H1 (cell line): ENCODE measurements around the gene MIA3. TPM values are rescaled to one million over a fixed set of nuclear protein-coding genes. Genes with fewer than 3 reads are reported as not detected.
A peak's percentile ranks its signal among the peaks of the same experiment; 100 is the strongest.

Source experiments
- CTCF ChIA-PET: fragments of 300-600 bp; sonication (Branson Sonifier 250); formaldehyde crosslinking; loops from one replicate; lab custom pipeline; 2021; ENCODE audit not compliant: partially characterized antibody; lab: Charles Lee
- POLR2A ChIA-PET: fragments of 300-600 bp; sonication (Branson Sonifier 250); formaldehyde crosslinking; loops from one replicate; lab custom pipeline; 2021; ENCODE audit warnings: inconsistent platforms; ENCODE audit not compliant: partially characterized antibody; lab: Charles Lee
- DNase-seq, 2 experiments: peaks; one replicate each; pipeline versions ENCODE4 v3.0.0 to v3.0.0-alpha.2; 2010 to 2022; ENCODE audit warnings: low spot score in 2 of 2, low read depth in 1 of 2, mixed read lengths in 1 of 2
- FAIRE-seq: peaks from 2 replicates; lab custom pipeline; 2011; peaks lifted over from hg19 to GRCh38; lab: Jason Lieb, UNC
- H2AFZ ChIP-seq: 2 replicates; pipeline ENCODE4 v1.8.1; 2012; ENCODE audit warnings: low read length, inconsistent platforms
- H2AK5ac ChIP-seq: 2 replicates; pipeline ENCODE4 v1.6.1; 2013; ENCODE audit warnings: low read depth, low read length
- H2BK120ac ChIP-seq: replicated peaks from 2 replicates; pipeline ENCODE3; 2013; ENCODE audit warnings: low read depth, low read length, inconsistent platforms
- H2BK12ac ChIP-seq: 2 replicates; pipeline ENCODE4 v1.6.1; 2013; ENCODE audit warnings: low read depth, low read length
- H2BK15ac ChIP-seq: 2 replicates; pipeline ENCODE4 v1.6.1; 2013; ENCODE audit warnings: low read length
- H2BK20ac ChIP-seq: 2 replicates; pipeline ENCODE4 v1.6.1; 2013; ENCODE audit warnings: low read length
- H2BK5ac ChIP-seq: 2 replicates; pipeline ENCODE4 v1.6.1; 2013; ENCODE audit warnings: low read depth, low read length
- H3K14ac ChIP-seq: 2 replicates; pipeline ENCODE4 v1.6.1; 2013; ENCODE audit warnings: inconsistent platforms; ENCODE audit not compliant: insufficient read length
- H3K18ac ChIP-seq: 2 replicates; pipeline ENCODE4 v1.6.1; 2013; ENCODE audit warnings: low read length; ENCODE audit errors: extremely low read depth
- H3K23ac ChIP-seq: 2 replicates; pipeline ENCODE4 v1.6.1; 2013; ENCODE audit warnings: inconsistent platforms; ENCODE audit not compliant: insufficient read length
- H3K23me2 ChIP-seq: 2 replicates; pipeline ENCODE4 v1.6.1; 2013; ENCODE audit warnings: low read depth, low read length
- H3K27ac ChIP-seq: 2 replicates; pipeline ENCODE4 v1.6.1; 2011; ENCODE audit warnings: low read depth, low read length, inconsistent platforms
- H3K27me3 ChIP-seq, 4 experiments: replicated peaks in 1 of 4; 1 replicate in 1 of 4; 2 replicates in 3 of 4; pipeline versions ENCODE4 v1.6.1 to v1.8.1; 2011 to 2013; ENCODE audit warnings: low read length in 3 of 4, mild to moderate bottlenecking in 3 of 4, inconsistent platforms in 2 of 4, mixed read lengths in 2 of 4, moderate library complexity in 1 of 4; ENCODE audit not compliant: control insufficient read depth in 3 of 4, insufficient read depth in 3 of 4; ENCODE audit errors: extremely low read depth in 1 of 4
- H3K36me3 ChIP-seq, 4 experiments: 2 replicates each; pipeline versions ENCODE4 v1.6.1 to v1.8.1; 2011 to 2013; ENCODE audit warnings: mild to moderate bottlenecking in 4 of 4, low read length in 3 of 4, moderate library complexity in 2 of 4, control low read depth in 1 of 4, inconsistent platforms in 1 of 4; ENCODE audit not compliant: insufficient read depth in 4 of 4, control insufficient read depth in 2 of 4
- H3K4ac ChIP-seq: replicated peaks from 2 replicates; pipeline ENCODE3; 2013; ENCODE audit warnings: low read length, low read depth, mixed read lengths, inconsistent platforms; ENCODE audit not compliant: insufficient read length
- H3K4me1 ChIP-seq, 4 experiments: replicated peaks in 1 of 4; 1 replicate in 1 of 4; 2 replicates in 3 of 4; pipeline versions ENCODE4 v1.6.1 to v1.8.1; 2011 to 2013; ENCODE audit warnings: low read length in 3 of 4, inconsistent platforms in 2 of 4, mixed read lengths in 1 of 4; ENCODE audit not compliant: insufficient read depth in 4 of 4, control insufficient read depth in 3 of 4
- H3K4me2 ChIP-seq, 2 experiments: 2 replicates each; pipeline versions ENCODE4 v1.6.1 to v1.8.1; 2011 to 2013; ENCODE audit warnings: low read depth in 2 of 2, low read length in 2 of 2, control low read depth in 1 of 2, inconsistent platforms in 1 of 2, mild to moderate bottlenecking in 1 of 2; ENCODE audit not compliant: insufficient read depth in 1 of 2
- H3K4me3 ChIP-seq, 4 experiments: fragments of 200-600, 300-600 bp in 1 of 4; sonication (generic), shearing (Covaris generic), sonication (Bioruptor Twin) in 1 of 4; 2 replicates each; pipeline versions ENCODE4 v1.5.1 to v1.8.1; 2011 to 2016; ENCODE audit warnings: low read length in 4 of 4, low read depth in 3 of 4, control low read depth in 2 of 4, inconsistent platforms in 2 of 4, mild to moderate bottlenecking in 2 of 4, mixed read lengths in 1 of 4, moderate library complexity in 1 of 4; ENCODE audit not compliant: insufficient read depth in 2 of 4; ENCODE audit errors: extremely low read depth in 1 of 4
- H3K56ac ChIP-seq: replicated peaks from 2 replicates; pipeline ENCODE3; 2013; ENCODE audit warnings: low read depth, mild to moderate bottlenecking, mixed read lengths, low read length, inconsistent platforms; ENCODE audit not compliant: insufficient read length
- H3K79me1 ChIP-seq: 2 replicates; pipeline ENCODE4 v1.6.1; 2013; ENCODE audit warnings: low read depth, low read length, control low read depth
- H3K79me2 ChIP-seq, 2 experiments: 2 replicates each; pipeline versions ENCODE4 v1.6.1 to v1.8.1; 2012 to 2013; ENCODE audit warnings: low read length in 2 of 2, mild to moderate bottlenecking in 2 of 2, inconsistent platforms in 1 of 2; ENCODE audit not compliant: insufficient read depth in 2 of 2, control insufficient read depth in 1 of 2
- H3K9ac ChIP-seq, 4 experiments: replicated peaks in 1 of 4; 1 replicate in 1 of 4; 2 replicates in 3 of 4; pipeline versions ENCODE4 v1.6.1 to v1.8.1; 2011 to 2013; ENCODE audit warnings: low read depth in 3 of 4, low read length in 3 of 4, control low read depth in 2 of 4, mild to moderate bottlenecking in 2 of 4, moderate library complexity in 2 of 4, inconsistent platforms in 1 of 4; ENCODE audit errors: extremely low read depth in 1 of 4
- H3K9me3 ChIP-seq, 2 experiments: 2 replicates each; pipeline versions ENCODE4 v1.6.1 to v1.8.1; 2012 to 2013; ENCODE audit warnings: mild to moderate bottlenecking in 2 of 2, moderate library complexity in 2 of 2, control low read depth in 1 of 2, inconsistent platforms in 1 of 2, low read depth in 1 of 2, low read length in 1 of 2, mixed read lengths in 1 of 2; ENCODE audit not compliant: insufficient read depth in 2 of 2
- H4K20me1 ChIP-seq, 2 experiments: replicated peaks in 1 of 2; 2 replicates each; pipeline versions ENCODE3 to v1.8.1; 2011 to 2013; ENCODE audit warnings: inconsistent platforms in 2 of 2, low read length in 2 of 2, mild to moderate bottlenecking in 1 of 2; ENCODE audit not compliant: insufficient read depth in 2 of 2, control insufficient read depth in 1 of 2
- H4K5ac ChIP-seq: 2 replicates; pipeline ENCODE4 v1.6.1; 2013; ENCODE audit warnings: low read length, low read depth, mixed read lengths, inconsistent platforms; ENCODE audit not compliant: insufficient read length
- H4K8ac ChIP-seq: 2 replicates; pipeline ENCODE4 v1.8.0; 2013; ENCODE audit warnings: mild to moderate bottlenecking, moderate library complexity, low read length, inconsistent platforms; ENCODE audit not compliant: insufficient read depth; ENCODE audit errors: extremely low read depth
- H4K91ac ChIP-seq: replicated peaks from 2 replicates; pipeline ENCODE3; 2013; ENCODE audit warnings: low read length, mixed read lengths, inconsistent platforms; ENCODE audit not compliant: insufficient read length
- ATF2 ChIP-seq: IDR thresholded peaks from 2 replicates; pipeline ENCODE4 v1.6.1; 2012; ENCODE audit warnings: low read length, inconsistent platforms
- BACH1 ChIP-seq: IDR thresholded peaks from 2 replicates; pipeline ENCODE4 v1.6.1; 2012; ENCODE audit warnings: low read length, improper control_type of control experiment
- CREB1 ChIP-seq: IDR thresholded peaks from 2 replicates; pipeline ENCODE4 v1.6.1; 2012; ENCODE audit warnings: inconsistent platforms
- CTBP2 ChIP-seq: IDR thresholded peaks from 2 replicates; pipeline ENCODE4 v1.7.0; 2011; ENCODE audit warnings: borderline replicate concordance, mild to moderate bottlenecking, moderate library complexity, mixed read lengths, low read length; ENCODE audit not compliant: insufficient read depth, insufficient read length
- GABPA ChIP-seq: IDR thresholded peaks from 2 replicates; pipeline ENCODE4 v1.6.1; 2011; ENCODE audit warnings: mild to moderate bottlenecking, low read length, moderate library complexity, borderline replicate concordance; ENCODE audit not compliant: insufficient read depth
- KDM1A ChIP-seq: fragments of 200-600, 300-600 bp; sonication (generic); IDR thresholded peaks from 2 replicates; pipeline ENCODE4 v1.7.1; 2016; ENCODE audit warnings: mild to moderate bottlenecking, low read length, borderline replicate concordance
- SUZ12 ChIP-seq: fragments of 200-600 bp; sonication (generic); IDR thresholded peaks from 2 replicates; pipeline ENCODE4 v1.6.1; 2012; ENCODE audit warnings: mild to moderate bottlenecking, inconsistent platforms, low read length, moderate library complexity, mixed read lengths
- TEAD4 ChIP-seq: IDR thresholded peaks from 2 replicates; pipeline ENCODE4 v1.6.1; 2012; ENCODE audit warnings: low read depth, low read length, inconsistent platforms, mixed read lengths
- YY1 ChIP-seq: IDR thresholded peaks from 2 replicates; pipeline ENCODE4 v1.6.1; 2011; ENCODE audit warnings: low read depth, mild to moderate bottlenecking, low read length
- WGBS, 2 experiments: shearing (Covaris generic) in 1 of 2; methylation state at CpG; one replicate each; pipeline versions ENCODE4 v1.1.6 to v1.1.7; 2013 to 2015; ENCODE audit warnings: low lambda C conversion rate in 2 of 2, mixed read lengths in 2 of 2, inconsistent platforms in 1 of 2, low coverage in 1 of 2, missing lambda C conversion rate in 1 of 2; ENCODE audit not compliant: insufficient replicate concordance in 2 of 2, insufficient coverage in 1 of 2, insufficient read length in 1 of 2; ENCODE audit errors: extremely low coverage in 1 of 2, missing lambda C conversion rate in 1 of 2; 5-methylcytosine and 5-hydroxymethylcytosine counted together
- polyA plus RNA-seq, 7 experiments: library from polyadenylated mRNA; depleted of rRNA in 3 of 7; stranded (reverse) in 5 of 7; unstranded in 2 of 7; fragments of >200 nt in 5 of 7; fragments of 200-250 nt in 2 of 7; gene quantifications; 1 replicate in 5 of 7; 2 replicates in 1 of 7; 4 replicates in 1 of 7; pipeline versions ENCODE4 v1.2.1 to v1.2.3, GENCODE V29; 2011 to 2013; ENCODE audit warnings: missing spikeins in 2 of 7, mixed read lengths in 2 of 7
- total RNA-seq: library from RNA; stranded (reverse); fragmentation: NEBNext Ultra II Directional; extraction: Animal tissue kit (Norgen Biotek cat#: 25700); gene quantifications from 2 replicates; pipeline ENCODE4 v1.2.1, GENCODE V29; 2021

The MIA3 gene
- total and polyA plus RNA-seq, 2 of the 8 experiments (the other 6 are each of a cell fraction or from before 2014, with no cell fraction given), result 69.0 to 105 TPM

- Histone ChIP-seq H3K79me2 (peaks cover 5 to 39% of the 10 kb centered on the region in 2 experiments; a peak in 3 of 4 replicates), H3K4me2 (peak overlapping the region; percentile 85 to 91), H3K9ac (peak overlapping the region; percentile 64 to 98 (median 92)), H3K36me3 (peaks cover 0 to 9% (median 2%) of the 10 kb centered on the region in 4 experiments; a peak in 3 of 8 replicates), H2BK20ac (no peak overlapping the region), H2BK120ac (no peak overlapping the region), H3K56ac (no peak overlapping the region), H2BK12ac (peak overlapping the region; percentile 84; the same call in 1 of the 2 replicates), H3K4me3 (peak overlapping the region; percentile 76 to 97 (median 84)), H4K5ac (peak overlapping the region; percentile 55), H3K27ac (peak overlapping the region; percentile 99), H3K4ac (no peak overlapping the region), H4K8ac (no peak overlapping the region; the same call in none of the 2 replicates), H3K14ac (no peak overlapping the region), H2AK5ac (no peak overlapping the region), H3K27me3 (no peaks in the 10 kb centered on the region), H3K4me1 (no peaks in the 10 kb centered on the region), H3K23ac (no peak overlapping the region), H3K23me2 (peaks cover 6% of the 10 kb centered on the region), H3K79me1 (peaks cover 3% of the 10 kb centered on the region), H2BK15ac (no peak overlapping the region), H3K9me3 (no peaks in the 10 kb centered on the region), H4K91ac (no peak overlapping the region), H2BK5ac (peak overlapping the region; percentile 99), H3K18ac (peak overlapping the region; percentile 80; the same call in 1 of the 2 replicates), H4K20me1 (no peaks in the 10 kb centered on the region), H2AFZ (peak overlapping the region; percentile 88)
- FAIRE-seq, result no peak
- POLR2A ChIA-PET, result interaction anchor here (0.9 to 1.2 kb wide), 4 partner anchors 16 to 417 kb away, joined by 3 to 5 read pairs (median 4); no protein-coding TSS in a partner anchor
- peak; percentile 90 to 93 for DNase-seq
- 2% methylated on average over 32 of the region's 39 CpGs; no CpG with 5 or more reads in 1 of the 2 experiments for WGBS, 2 experiments
- CTCF ChIA-PET, result interaction anchor here (0.9 to 1.3 kb wide), 5 partner anchors 17 to 420 kb away, joined by 4 to 6 read pairs (median 4); no protein-coding TSS in a partner anchor
- TF ChIP-seq ATF2, result no peak
- no peak for TF ChIP-seq BACH1
- no peak for TF ChIP-seq TEAD4
- TF ChIP-seq YY1, result peak; percentile 71
- no peak for TF ChIP-seq GABPA
- no peak; the same call in 1 of the 2 replicates for TF ChIP-seq CREB1
- TF ChIP-seq KDM1A, result no peak
- TF ChIP-seq SUZ12, result no peak
- TF ChIP-seq CTBP2, result no peak
Observed at GRCh38 chr1:222713091-222713961, 95.4 kb downstream of the MIA3 start.
